ENCODE results near the gene UNC80.
A peak's percentile ranks its signal among the peaks of the same experiment; 100 is the strongest.
"Not testable (repeated sequence)": the region's sequence is repeated elsewhere in the genome, so short reads cannot be mapped to it uniquely, and the experiment has no call there.

UNC80 gene

GRCh38 chr2:209771474-209772289 is at the start of gene UNC80:
TSS of gene UNC80 (plus strand) at chr2:209771832. CDS start at chr2:209772073, 241 bp downstream.
- DNase-seq, result peak; percentile 58

- DNase-seq, result no peak
These were observed 45.3 kb upstream of the UNC80 start for GRCh38 chr2:209726311-209726710.

- no peak for DNase-seq
These were observed 44.6 kb upstream of the UNC80 start for GRCh38 chr2:209727077-209727476.

- no peak for DNase-seq
These were observed 36.8 kb upstream of the UNC80 start for GRCh38 chr2:209734805-209735204.

GRCh38 chr2:209741953-209742352 is 29.7 kb upstream of the UNC80 start:
- DNase-seq, result no peak

GRCh38 chr2:209753020-209753419 is 18.6 kb upstream of the UNC80 start:
- no peak for DNase-seq

- no peak for DNase-seq
These were observed 14.5 kb upstream of the UNC80 start for GRCh38 chr2:209757163-209757562.

GRCh38 chr2:209761566-209761965 is 10.1 kb upstream of the UNC80 start:
- DNase-seq, result no peak

GRCh38 chr2:209762563-209762962 is 9.1 kb upstream of the UNC80 start:
- no peak for DNase-seq

GRCh38 chr2:209763106-209763505 is 8.5 kb upstream of the UNC80 start:
- DNase-seq, result no peak

- DNase-seq, result no peak
These were observed 5.0 kb upstream of the UNC80 start for GRCh38 chr2:209766613-209767012.

GRCh38 chr2:209767316-209767715 is 4.3 kb upstream of the UNC80 start:
- DNase-seq, result no peak

- no peak for DNase-seq
These were observed 3.1 kb upstream of the UNC80 start for GRCh38 chr2:209768557-209768956.

GRCh38 chr2:209772290-209772685 is 656 bp downstream of the UNC80 start:
- no peak for DNase-seq

GRCh38 chr2:209773377-209773776 is 1.7 kb downstream of the UNC80 start:
- DNase-seq, result no peak

GRCh38 chr2:209787416-209787815 is 15.8 kb downstream of the UNC80 start:
- no peak for DNase-seq

GRCh38 chr2:209788925-209789324 is 17.3 kb downstream of the UNC80 start:
- no peak for DNase-seq

- DNase-seq, result no peak
These were observed 18.6 kb downstream of the UNC80 start for GRCh38 chr2:209790066-209790728.

GRCh38 chr2:209791151-209791550 is 19.5 kb downstream of the UNC80 start:
- DNase-seq, result no peak

GRCh38 chr2:209795425-209795824 is 23.8 kb downstream of the UNC80 start:
- DNase-seq, result not testable (repeated sequence)

- no peak for DNase-seq
These were observed 33.7 kb downstream of the UNC80 start for GRCh38 chr2:209805351-209805750.

- no peak for DNase-seq
These were observed 34.7 kb downstream of the UNC80 start for GRCh38 chr2:209806318-209806717.

- DNase-seq, result no peak
These were observed 36.9 kb downstream of the UNC80 start for GRCh38 chr2:209808521-209808920.

GRCh38 chr2:209809256-209809655 is 37.6 kb downstream of the UNC80 start:
- no peak for DNase-seq

All from activated CD8-positive, alpha-beta memory T cell treated with anti-CD3 and anti-CD28 coated beads, Interleukin-2, amount 50 U/mL, for 48 hours (primary cell).